ENCODE measurements around the gene PLXNB3.
A peak's percentile ranks its signal among the peaks of the same experiment; 100 is the strongest.
"Not testable (repeated sequence)": the region's sequence is repeated elsewhere in the genome, so short reads cannot be mapped to it uniquely, and the experiment has no call there.

Gene PLXNB3

GRCh38 chrX:153814591-153815315 lies 50.7 kb downstream of the PLXNB3 start:
- no peak for DNase-seq (ENCODE audit: low read depth in 2 of 2)

GRCh38 chrX:153816831-153817690 lies 53.0 kb downstream of the PLXNB3 start:
- no peak for DNase-seq (ENCODE audit: low read depth in 2 of 2)

- not testable (repeated sequence) for DNase-seq (ENCODE audit: low read depth in 2 of 2)
Observed at GRCh38 chrX:153818064-153818463, 54.0 kb downstream of the PLXNB3 start.

GRCh38 chrX:153818571-153819383 lies 54.7 kb downstream of the PLXNB3 start:
- DNase-seq (ENCODE audit: low read depth in 2 of 2): peak; percentile 27 to 34

GRCh38 chrX:153819384-153820040 lies 55.5 kb downstream of the PLXNB3 start:
- no peak for DNase-seq (ENCODE audit: low read depth in 2 of 2)

- no peak for DNase-seq (ENCODE audit: low read depth in 2 of 2)
Observed at GRCh38 chrX:153820601-153821000, 56.6 kb downstream of the PLXNB3 start.

GRCh38 chrX:153821066-153821465 lies 57.0 kb downstream of the PLXNB3 start:
- DNase-seq (ENCODE audit: low read depth in 2 of 2): no peak

- no peak for DNase-seq (ENCODE audit: low read depth in 2 of 2)
Observed at GRCh38 chrX:153824348-153824747, 60.3 kb downstream of the PLXNB3 start.

GRCh38 chrX:153825042-153825441 lies 61.0 kb downstream of the PLXNB3 start:
- DNase-seq (ENCODE audit: low read depth in 2 of 2): no peak
